Stimulated activated CD4-positive, alpha-beta T cell treated with anti-CD3 and anti-CD28 coated beads, Interleukin-1b, Interleukin-23, amount 100 ng/mL, for 1 hour (primary cell): Measurements from ENCODE around the gene FNDC3A.

Experiments
- DNase-seq, 2 donors: peaks; one replicate each; pipeline ENCODE4 v3.0.0-alpha.2; 2020; ENCODE audit warnings: low read depth in 2 of 2

The FNDC3A gene

DNA sequence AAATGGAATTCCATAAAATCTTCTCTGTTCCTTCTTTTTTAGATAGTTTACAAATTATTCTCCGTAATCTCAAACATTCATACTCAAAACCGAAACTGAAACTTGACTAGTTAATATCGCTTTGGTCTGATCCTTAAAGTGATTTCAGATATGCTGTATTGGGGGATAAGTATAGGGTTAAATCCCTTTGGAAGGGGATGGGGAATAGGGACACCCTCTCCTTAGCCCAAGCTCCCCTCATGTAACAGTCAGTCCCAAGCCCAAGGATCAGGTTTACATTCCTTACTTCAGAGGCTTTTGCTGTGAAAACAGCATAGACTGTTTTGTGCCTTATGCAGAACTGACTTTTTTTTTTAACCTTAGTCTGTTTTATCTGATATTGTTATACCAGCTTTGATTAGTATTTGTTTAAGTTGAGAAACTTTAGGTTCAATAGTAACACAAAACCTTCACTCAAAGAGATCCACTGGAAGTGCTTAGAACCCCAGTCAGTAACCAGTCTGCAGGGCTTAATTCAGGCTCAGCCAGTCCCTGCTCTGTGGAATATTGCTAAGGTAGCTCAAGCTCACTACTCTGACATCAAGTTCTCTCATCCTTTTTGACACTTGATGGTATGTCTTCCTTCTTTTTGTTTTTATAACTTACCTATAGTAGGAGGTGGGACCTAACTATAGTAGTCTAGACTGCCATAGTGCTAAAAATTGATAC lies 282.5 kb downstream of the FNDC3A start:
- no peak for DNase-seq
